Right lobe of liver (tissue), 6 donors: ENCODE data around the gene SLC8A1. TPM values are rescaled to one million over a fixed set of nuclear protein-coding genes. Genes with fewer than 3 reads are reported as not detected.

Experiments used
- ATAC-seq, 4 donors: fragments of 200-7000 bp; cut with Tn5 transposase; one replicate each; pipeline ENCODE4 v1.9.1; 2020; ENCODE audit warnings: mild to moderate bottlenecking in 4 of 4, moderate library complexity in 4 of 4
- DNase-seq, 3 donors: peaks; one replicate each; pipeline ENCODE4 v3.0.0-alpha.2; 2020
- H3K27ac ChIP-seq, 3 donors: fragments of 200-600 bp; one replicate each; pipeline ENCODE4 v1.8.0; 2022
- H3K27me3 ChIP-seq, 2 donors: fragments of 200-600 bp; one replicate each; pipeline ENCODE4 v1.8.0; 2022
- H3K36me3 ChIP-seq, 4 donors: fragments of 200-600 bp; sonication (generic) in 1 of 4; one replicate each; pipeline versions ENCODE4 v1.5.1 to v1.8.0; 2017 to 2022; ENCODE audit warnings: control low read depth in 1 of 4
- H3K4me1 ChIP-seq, 4 donors: fragments of 200-600 bp; sonication (generic) in 1 of 4; one replicate each; pipeline versions ENCODE4 v1.5.1 to v1.8.0; 2017 to 2022; ENCODE audit warnings: control low read depth in 1 of 4
- H3K4me3 ChIP-seq, 3 donors: fragments of 200-600 bp; one replicate each; pipeline ENCODE4 v1.8.0; 2022
- H3K9me3 ChIP-seq, 4 donors: fragments of 200-600 bp; sonication (generic) in 1 of 4; one replicate each; pipeline versions ENCODE4 v1.5.1 to v1.8.0; 2017 to 2022; ENCODE audit warnings: control low read depth in 1 of 4
- CTCF ChIP-seq, 4 donors: fragments of 200-600 bp in 3 of 4; fragments of 450-650 bp in 1 of 4; IDR thresholded peaks; one replicate each; pipeline versions ENCODE4 v1.5.1 to v1.8.0; 2016 to 2022; ENCODE audit warnings: antibody characterized with exemption in 4 of 4, mild to moderate bottlenecking in 2 of 4
- POLR2A ChIP-seq: fragments of 450-650 bp; IDR thresholded peaks from one replicate; pipeline ENCODE4 v1.6.1; 2017; ENCODE audit warnings: antibody characterized with exemption, mild to moderate bottlenecking
- WGBS: methylation state at CpG from one replicate; pipeline ENCODE4 v1.1.6; 2018; ENCODE audit warnings: low coverage, low lambda C conversion rate; ENCODE audit not compliant: insufficient coverage; ENCODE audit errors: missing lambda C conversion rate; 5-methylcytosine and 5-hydroxymethylcytosine counted together
- intact Hi-C, 2 donors: fragments of 100-400 bp; cut with DNase I; formaldehyde crosslinking; loops; one replicate each; pipeline versions ENCODE4 v1.11.2 to v1.14.1; 2022
- total RNA-seq, 6 experiments: library from RNA; depleted of rRNA in 2 of 6; stranded (reverse); fragments of >200 nt in 2 of 6; fragmentation: NEBNext Ultra II Directional in 3 of 6; extraction: Animal tissue kit (Norgen Biotek cat#: 25700) in 3 of 6; gene quantifications; one replicate each; pipeline versions ENCODE4 v1.1.0 to v1.2.4, GENCODE V29; 2016 to 2023
- donor health status: DM: no; HTN: yes; CAD: no.
- donor health status: DM: no; HTN: no; CAD: no.
- donor health status: DM: no; HTN: no; CAD: no.
- donor health status: DM: no; HTN: yes; CAD: no.
- donor health status: DM: no; HTN: yes; CAD: no.

Gene SLC8A1
- total RNA-seq, 6 experiments from 2014 or later = 3.3 to 12.1 (median 4.9) TPM

- H3K9me3 ChIP-seq = no peaks in the 10 kb centered on the region
- no peaks in the 10 kb centered on the region for H3K27me3 ChIP-seq
- no peaks in the 10 kb centered on the region for H3K4me1 ChIP-seq
- intact Hi-C loops = no loop called here
- ATAC-seq (peak; percentile 35 to 66 (median 50)), DNase-seq (no peak)
- H3K36me3 ChIP-seq = no peaks in the 10 kb centered on the region
- TF ChIP-seq CTCF (IDR thresholded peaks at IDR 0.05) (no peak), POLR2A (no peak)
- H3K27ac ChIP-seq = no peak overlapping the region
- WGBS = 43% methylated on average over 4 of the region's 4 CpGs
- no peak overlapping the region for H3K4me3 ChIP-seq
Observed at GRCh38 chr2:40168032-40168431, 283.9 kb downstream of the SLC8A1 start.

GRCh38 chr2:40166006-40166405 lies 285.9 kb downstream of the SLC8A1 start:
- no peaks in the 10 kb centered on the region for H3K4me1 ChIP-seq
- ATAC-seq = no peak
- no peak for DNase-seq
- H3K4me3 ChIP-seq = no peak overlapping the region
- TF ChIP-seq POLR2A (no peak), CTCF (IDR thresholded peaks at IDR 0.05) (no peak)
- no peaks in the 10 kb centered on the region for H3K36me3 ChIP-seq
- 18% methylated on average over 2 of the region's 2 CpGs for WGBS
- intact Hi-C loops = no loop called here
- H3K27ac ChIP-seq = no peak overlapping the region
- H3K27me3 ChIP-seq = no peaks in the 10 kb centered on the region
- no peaks in the 10 kb centered on the region for H3K9me3 ChIP-seq

- H3K27me3 ChIP-seq = no peaks in the 10 kb centered on the region
- intact Hi-C loops = no loop called here
- no peak for TF ChIP-seq CTCF (IDR thresholded peaks at IDR 0.05)
- TF ChIP-seq POLR2A = no peak
- H3K36me3 ChIP-seq = no peaks in the 10 kb centered on the region
- no peaks in the 10 kb centered on the region for H3K4me1 ChIP-seq
- no peaks in the 10 kb centered on the region for H3K9me3 ChIP-seq
- no peak for DNase-seq
- H3K27ac ChIP-seq = no peak overlapping the region
- ATAC-seq = no peak
- 60% methylated on average over 4 of the region's 4 CpGs for WGBS
- H3K4me3 ChIP-seq = no peak overlapping the region
Observed at GRCh38 chr2:40165509-40165844, 286.4 kb downstream of the SLC8A1 start.

- 41% methylated on average over 6 of the region's 9 CpGs for WGBS
- no peaks in the 10 kb centered on the region for H3K36me3 ChIP-seq
- intact Hi-C loops = no loop called here
- TF ChIP-seq CTCF (IDR thresholded peaks at IDR 0.05) (no peak), POLR2A (no peak)
- ATAC-seq = peak; percentile 63 to 72 (median 66)
- H3K4me1 ChIP-seq = no peaks in the 10 kb centered on the region
- no peaks in the 10 kb centered on the region for H3K9me3 ChIP-seq
- H3K27ac ChIP-seq = no peak overlapping the region
- no peak overlapping the region for H3K4me3 ChIP-seq
- DNase-seq = peak in 1 of 3 donors; percentile 16
- H3K27me3 ChIP-seq = no peaks in the 10 kb centered on the region
Observed at GRCh38 chr2:40164736-40165508, 287.0 kb downstream of the SLC8A1 start.
